K562 (cell line): ENCODE measurements around the gene LRRC59. TPM values are rescaled to one million over a fixed set of nuclear protein-coding genes. Genes with fewer than 3 reads are reported as not detected.
A peak's percentile ranks its signal among the peaks of the same experiment; 100 is the strongest.

Experiments
- ATAC-seq: fragments of 200-7000 bp; cut with Tn5 transposase; 3 replicates; pipeline ENCODE4 v1.9.1; 2020; ENCODE audit warnings: moderate library complexity
- BruUV-seq: library from RNA; stranded (reverse); fragments of 400-500 nt; replicated peaks from 2 replicates; lab custom pipeline; 2021; lab: Mats Ljungman, UMichigan
- CTCF ChIA-PET: fragments of 300-600 bp; formaldehyde crosslinking; extraction: SDS; loops from one replicate; lab custom pipeline; 2021; ENCODE audit warnings: low intra/inter-chr PET ratio; lab: Yijun Ruan, JAX
- POLR2A ChIA-PET: fragments of 300-600, 350-650 bp; sonication (Branson Sonifier 250); formaldehyde crosslinking; extraction: SDS; loops from one replicate; lab custom pipeline; 2021; ENCODE audit warnings: antibody characterized with exemption, inconsistent platforms; lab: Yijun Ruan, JAX
- DNase-seq, 4 experiments: peaks; one replicate each; pipeline versions ENCODE4 v3.0.0 to v3.0.0-alpha.2; 2011 to 2018; ENCODE audit warnings: low spot score in 3 of 4, mixed read lengths in 3 of 4; ENCODE audit errors: extremely low read depth in 1 of 4
- FAIRE-seq: peaks from 2 replicates; lab custom pipeline; 2011; peaks lifted over from hg19 to GRCh38; lab: Jason Lieb, UNC
- H2AFZ ChIP-seq: 2 replicates; pipeline ENCODE4 v1.6.0; 2011; ENCODE audit warnings: low read depth, low read length, control low read depth, inconsistent platforms
- H3K27ac ChIP-seq: fragments of 200-600 bp; 3 replicates; pipeline ENCODE4 v1.8.0; 2011; ENCODE audit warnings: low read depth, mild to moderate bottlenecking, control low read depth, inconsistent platforms, low read length, moderate library complexity, mixed read lengths; ENCODE audit errors: extremely low read depth
- H3K27me3 ChIP-seq, 2 experiments: fragments of 300-600 bp in 1 of 2; 2 replicates in 1 of 2; 3 replicates in 1 of 2; pipeline versions ENCODE4 v1.6.0 to v1.8.0; 2011; ENCODE audit warnings: inconsistent platforms in 2 of 2, low read length in 2 of 2, mild to moderate bottlenecking in 1 of 2, mixed read lengths in 1 of 2, moderate library complexity in 1 of 2; ENCODE audit not compliant: control insufficient read depth in 2 of 2, insufficient read depth in 2 of 2
- H3K36me3 ChIP-seq: fragments of 300-600 bp; 3 replicates; pipeline ENCODE4 v1.8.0; 2011; ENCODE audit warnings: mild to moderate bottlenecking, low read length, inconsistent platforms; ENCODE audit not compliant: control insufficient read depth, insufficient read depth
- H3K4me1 ChIP-seq, 2 experiments: fragments of 200-600 bp in 1 of 2; replicated peaks in 1 of 2; 2 replicates in 1 of 2; 3 replicates in 1 of 2; pipeline versions ENCODE4 v1.5.1 to v1.8.0; 2011; ENCODE audit warnings: inconsistent platforms in 2 of 2, low read length in 2 of 2, mild to moderate bottlenecking in 1 of 2, mixed read lengths in 1 of 2, moderate library complexity in 1 of 2; ENCODE audit not compliant: control insufficient read depth in 2 of 2, insufficient read depth in 2 of 2
- H3K4me2 ChIP-seq: 2 replicates; pipeline ENCODE4 v1.6.1; 2011; ENCODE audit warnings: low read length, control low read depth, inconsistent platforms, mixed read lengths; ENCODE audit not compliant: insufficient read depth
- H3K4me3 ChIP-seq: fragments of 200-600 bp; sonication (generic), shearing (Covaris generic); 2 replicates; pipeline ENCODE4 v1.5.1; 2016; ENCODE audit warnings: control low read depth, inconsistent platforms
- H3K79me2 ChIP-seq: fragments of 200-600 bp; 3 replicates; pipeline ENCODE4 v1.8.0; 2011; ENCODE audit warnings: low read length, inconsistent platforms; ENCODE audit not compliant: control insufficient read depth, insufficient read depth
- H3K9ac ChIP-seq, 2 experiments: 2 replicates each; pipeline versions ENCODE4 v1.6.0 to v1.6.1; 2011; ENCODE audit warnings: low read depth in 2 of 2, low read length in 2 of 2, control low read depth in 1 of 2, inconsistent platforms in 1 of 2, mild to moderate bottlenecking in 1 of 2, mixed read lengths in 1 of 2; ENCODE audit not compliant: insufficient read depth in 1 of 2
- H3K9me1 ChIP-seq: one replicate; pipeline ENCODE4 v1.6.0; 2011; ENCODE audit warnings: inconsistent platforms, mild to moderate bottlenecking, low read length, moderate library complexity; ENCODE audit not compliant: control insufficient read depth, insufficient read depth
- H3K9me3 ChIP-seq: replicated peaks from 2 replicates; pipeline ENCODE4 v1.5.1; 2011; ENCODE audit warnings: low read depth, low read length, inconsistent platforms; ENCODE audit not compliant: control insufficient read depth, insufficient read depth
- H4K20me1 ChIP-seq: replicated peaks from 2 replicates; pipeline ENCODE4 v1.6.1; 2011; ENCODE audit warnings: low read length, inconsistent platforms, mixed read lengths; ENCODE audit not compliant: control insufficient read depth, insufficient read depth
- ELF1 ChIP-seq: fragments of 200-800 bp; sonication (Bioruptor generic); IDR thresholded peaks from 2 replicates; pipeline ENCODE4 v1.6.1; 2016; ENCODE audit warnings: missing genetic modification characterization, missing compliant biosample characterization
- ESRRA ChIP-seq: fragments of 450-650 bp; IDR thresholded peaks from 2 replicates; pipeline ENCODE4 v1.6.1; 2014; ENCODE audit warnings: low read depth, mild to moderate bottlenecking, moderate library complexity, borderline replicate concordance
- GABPA ChIP-seq: fragments of 200-800 bp; sonication (Bioruptor generic); conservative IDR thresholded peaks from 2 replicates; pipeline ENCODE4 v1.6.1; 2016; ENCODE audit warnings: low read depth, missing genetic modification characterization, missing compliant biosample characterization
- MCM3 ChIP-seq: fragments of 450-650 bp; IDR thresholded peaks from 2 replicates; pipeline ENCODE4 v1.6.1; 2016
- MYC ChIP-seq, 2 experiments: fragments of 250-450 bp in 1 of 2; sonication (Bioruptor Pico) in 1 of 2; IDR thresholded peaks; 2 replicates each; pipeline versions ENCODE4 v1.5.1 to v1.6.1; 2012 to 2021; ENCODE audit warnings: low read depth in 2 of 2, borderline replicate concordance in 1 of 2, improper control_type of control experiment in 1 of 2, low read length in 1 of 2, mild to moderate bottlenecking in 1 of 2, moderate library complexity in 1 of 2
- NCOA4 ChIP-seq: fragments of 450-650 bp; IDR thresholded peaks from 2 replicates; pipeline ENCODE4 v1.6.1; 2018; ENCODE audit warnings: mild to moderate bottlenecking; ENCODE audit not compliant: partially characterized antibody
- NFIX ChIP-seq: fragments of 250-450 bp; sonication (Bioruptor Pico); IDR thresholded peaks from 2 replicates; pipeline ENCODE4 v1.4.0; 2020; ENCODE audit warnings: low read depth, mild to moderate bottlenecking, moderate library complexity
- PHF21A ChIP-seq: fragments of 450-650 bp; IDR thresholded peaks from 2 replicates; pipeline ENCODE4 v1.6.1; 2017; ENCODE audit warnings: low read depth, borderline replicate concordance
- RBM39 ChIP-seq: fragments of 200-400 bp; formaldehyde crosslinking; optimal IDR thresholded peaks from 2 replicates; pipeline ENCODE3; 2018; ENCODE audit warnings: low read depth, low read length
- SMAD2 ChIP-seq: fragments of 150-350 bp; IDR thresholded peaks from 2 replicates; pipeline ENCODE4 v1.6.1; 2014; ENCODE audit warnings: low read depth, mild to moderate bottlenecking, low read length
- SMC3 ChIP-seq: conservative IDR thresholded peaks from 2 replicates; pipeline ENCODE4 v1.6.1; 2011; ENCODE audit warnings: low read depth, low read length, improper control_type of control experiment; ENCODE audit not compliant: insufficient read depth
- SPI1 ChIP-seq: IDR thresholded peaks from 2 replicates; pipeline ENCODE4 v1.6.1; 2011; ENCODE audit warnings: low read depth, low read length, control low read depth, borderline replicate concordance
- ZNF165 ChIP-seq: fragments of 250-450 bp; sonication (Bioruptor Pico); IDR thresholded peaks from 2 replicates; pipeline ENCODE4 v1.4.0; 2020; ENCODE audit warnings: borderline replicate concordance
- ZNF384 ChIP-seq: IDR thresholded peaks from 2 replicates; pipeline ENCODE4 v1.6.1; 2012; ENCODE audit warnings: low read depth, low read length, improper control_type of control experiment
- ZNF507 ChIP-seq: conservative IDR thresholded peaks from 2 replicates; pipeline ENCODE4 v1.6.1; 2017; ENCODE audit warnings: missing genetic modification characterization, missing compliant biosample characterization
- ZNF644 ChIP-seq: fragments of 200-800 bp; sonication (Bioruptor generic); IDR thresholded peaks from 2 replicates; pipeline ENCODE4 v1.6.1; 2016; ENCODE audit warnings: low read depth, missing genetic modification characterization, missing compliant biosample characterization
- WGBS: fragments of 100-300 bp; shearing (Covaris generic); methylation state at CpG from one replicate; pipeline ENCODE4 v1.1.6; 2016; ENCODE audit warnings: low coverage, mixed read lengths; ENCODE audit not compliant: insufficient coverage; ENCODE audit errors: missing lambda C conversion rate; 5-methylcytosine and 5-hydroxymethylcytosine counted together
- in situ Hi-C: fragments of 300-500 bp; cut with MboI; formaldehyde crosslinking; loops from 4 replicates; pipeline ENCODE4 v1.15.0; 2018; ENCODE audit warnings: inconsistent platforms, mixed read lengths
- intact Hi-C: fragments of 100-400 bp; cut with micrococcal nuclease; formaldehyde crosslinking; loops from 2 replicates; pipeline ENCODE4 v1.14.2; 2022
- polyA plus RNA-seq, 8 experiments: library from polyadenylated mRNA; depleted of rRNA in 4 of 8; stranded (reverse) in 5 of 8; unstranded in 3 of 8; fragments of >200 nt; fragmentation: Nextera tagmentation in 2 of 8; fragmentation: Illumina TruSeq in 1 of 8; extraction: Ambion mirVana in 2 of 8; extraction: Trizol in 1 of 8; gene quantifications; 2 replicates each; pipeline versions ENCODE4 v1.2.1 to v1.2.3, GENCODE V29; 2011 to 2014; ENCODE audit warnings: inconsistent platforms in 1 of 8, missing spikeins in 1 of 8
- total RNA-seq, 7 experiments: library from RNA; depleted of rRNA in 6 of 7; stranded (reverse); fragments of >200 nt in 6 of 7; fragmentation: Illumina TruSeq in 2 of 7; extraction: Trizol in 2 of 7; gene quantifications; 2 replicates each; pipeline versions ENCODE4 v1.2.1 to v1.2.3, GENCODE V29; 2011 to 2021; ENCODE audit warnings: low replicate concordance in 1 of 7
- TF ChIP-seq, protein P1 (sequence below), 2 experiments: IDR thresholded peaks in 1 of 2; conservative IDR thresholded peaks in 1 of 2; 2 replicates each; pipeline ENCODE4 v1.6.1; 2016; ENCODE audit warnings: low read depth in 2 of 2, mild to moderate bottlenecking in 1 of 2, missing compliant biosample characterization in 1 of 2, missing genetic modification characterization in 1 of 2, moderate library complexity in 1 of 2
- TF ChIP-seq, protein P2 (sequence below): fragments of 250-450 bp; sonication (Bioruptor Pico); IDR thresholded peaks from 2 replicates; pipeline ENCODE4 v1.8.0; 2021; ENCODE audit warnings: borderline replicate concordance, mild to moderate bottlenecking, moderate library complexity; ENCODE audit not compliant: poor library complexity, severe bottlenecking

LRRC59 gene
- total and polyA plus RNA-seq, 9 of the 15 experiments (the other 6 are each of a cell fraction or from before 2014, with no cell fraction given), result 27.8 to 244 (median 154) TPM

GRCh38 chr17:50421308-50422051 lies 24.2 kb upstream of the LRRC59 start:
- no TSS peak for BruUV-seq
- no peaks in the 10 kb centered on the region for H3K27me3 ChIP-seq
- no peaks in the 10 kb centered on the region for H3K79me2 ChIP-seq
- H3K4me1 ChIP-seq, result peaks cover 22 to 29% of the 10 kb centered on the region in 2 experiments
- ATAC-seq (peak; percentile 25), FAIRE-seq (peak; percentile 37), DNase-seq (peak in 1 of 4 experiments; percentile 25)
- H3K9ac ChIP-seq, result peak overlapping the region in 1 of 2 experiments; percentile 58; a peak in 2 of 4 replicates
- H3K36me3 ChIP-seq, result no peaks in the 10 kb centered on the region
- H3K9me1 ChIP-seq, result no peaks in the 10 kb centered on the region
- WGBS, result 14% methylated on average over 3 of the region's 3 CpGs
- no peaks in the 10 kb centered on the region for H4K20me1 ChIP-seq
- intact Hi-C loops (no loop called here), in situ Hi-C loops (no loop called here)
- H2AFZ ChIP-seq, result peak overlapping the region; percentile 86
- H3K27ac ChIP-seq, result peak overlapping the region; percentile 68; the same call in 1 of the 3 replicates
- ChIA-PET POLR2A (interaction anchor here (1.0 to 1.8 kb wide), 4 partner anchors 8 to 270 kb away, joined by 3 to 5 read pairs (median 4); partner anchors contain the start of gene LRRC59), CTCF (no interaction called here)
- peak overlapping the region; percentile 17; the same call in 1 of the 2 replicates for H3K4me3 ChIP-seq
- H3K9me3 ChIP-seq, result no peaks in the 10 kb centered on the region
- H3K4me2 ChIP-seq, result peak overlapping the region; percentile 23; the same call in 1 of the 2 replicates
- TF ChIP-seq RBM39 (no peak), NFIX (no peak), ZNF384 (peak; percentile 70; the same call in 1 of the 2 replicates), ELF1 (tag) (no peak), GABPA (tag) (peak; percentile 37; the same call in 1 of the 2 replicates), MCM3 (no peak), NCOA4 (no peak), ESRRA (peak; percentile 75), ZNF644 (0 out of 2 replicates have a peak, but pooled peaks have one; percentile 47), SMAD2 (no peak), SPI1 (0 out of 2 replicates have a peak, but pooled peaks have one; percentile 29), PHF21A (no peak), ZNF507 (tag) (no peak), ZNF165 (CRISPR knock-in tag) (no peak), MYC (IDR thresholded peaks at IDR 0.05; ENCODE audit: low read depth, low read length) (no peak), MYC (CRISPR knock-in tag; IDR thresholded peaks at IDR 0.05; ENCODE audit: borderline replicate concordance, low read depth) (no peak), SMC3 (no peak)
- TF ChIP-seq, protein P1, sequence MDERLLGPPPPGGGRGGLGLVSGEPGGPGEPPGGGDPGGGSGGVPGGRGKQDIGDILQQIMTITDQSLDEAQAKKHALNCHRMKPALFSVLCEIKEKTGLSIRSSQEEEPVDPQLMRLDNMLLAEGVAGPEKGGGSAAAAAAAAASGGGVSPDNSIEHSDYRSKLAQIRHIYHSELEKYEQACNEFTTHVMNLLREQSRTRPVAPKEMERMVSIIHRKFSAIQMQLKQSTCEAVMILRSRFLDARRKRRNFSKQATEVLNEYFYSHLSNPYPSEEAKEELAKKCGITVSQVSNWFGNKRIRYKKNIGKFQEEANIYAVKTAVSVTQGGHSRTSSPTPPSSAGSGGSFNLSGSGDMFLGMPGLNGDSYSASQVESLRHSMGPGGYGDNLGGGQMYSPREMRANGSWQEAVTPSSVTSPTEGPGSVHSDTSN (CRISPR knock-in tag; IDR thresholded peaks at IDR 0.05; ENCODE audit: low read depth), result no peak
- TF ChIP-seq, protein P1 (tag; conservative IDR thresholded peaks at IDR 0.05; ENCODE audit: low read depth), result 0 out of 2 replicates have a peak, but pooled peaks have one; percentile 10
- TF ChIP-seq, protein P2, sequence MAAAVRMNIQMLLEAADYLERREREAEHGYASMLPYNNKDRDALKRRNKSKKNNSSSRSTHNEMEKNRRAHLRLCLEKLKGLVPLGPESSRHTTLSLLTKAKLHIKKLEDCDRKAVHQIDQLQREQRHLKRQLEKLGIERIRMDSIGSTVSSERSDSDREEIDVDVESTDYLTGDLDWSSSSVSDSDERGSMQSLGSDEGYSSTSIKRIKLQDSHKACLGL, result no peak
